GM10847 (cell line): ENCODE results near the gene HOXC10.

Source experiments
- POLR2A ChIP-seq: IDR thresholded peaks from 2 replicates; pipeline ENCODE4 v1.6.1; 2011; ENCODE audit not compliant: insufficient read length; ENCODE audit errors: extremely low read depth

HOXC10 gene

GRCh38 chr12:54022960-54023884, 38.3 kb downstream of the HOXC10 start:
- no peak for TF ChIP-seq POLR2A

GRCh38 chr12:54024127-54024526, 39.2 kb downstream of the HOXC10 start:
- TF ChIP-seq POLR2A: no peak

- no peak for TF ChIP-seq POLR2A
Measured at GRCh38 chr12:54024581-54025305, 39.8 kb downstream of the HOXC10 start.

GRCh38 chr12:54025499-54026405, 40.8 kb downstream of the HOXC10 start:
- TF ChIP-seq POLR2A: no peak

- TF ChIP-seq POLR2A: no peak
Measured at GRCh38 chr12:54026640-54027441, 41.9 kb downstream of the HOXC10 start.

GRCh38 chr12:54027442-54027786, 42.5 kb downstream of the HOXC10 start:
- no peak for TF ChIP-seq POLR2A

GRCh38 chr12:54028314-54029201, 43.6 kb downstream of the HOXC10 start, which contains the start of gene HOXC6:
HOXC6 (plus strand) TSS chr12:54028440; CDS start chr12:54028522, 82 bp downstream.
- no peak for TF ChIP-seq POLR2A

GRCh38 chr12:54029529-54030441, 44.8 kb downstream of the HOXC10 start:
- no peak for TF ChIP-seq POLR2A

- no peak for TF ChIP-seq POLR2A
Measured at GRCh38 chr12:54030442-54030801, 45.5 kb downstream of the HOXC10 start.

GRCh38 chr12:54030889-54031471, 46.0 kb downstream of the HOXC10 start:
- no peak for TF ChIP-seq POLR2A

- no peak for TF ChIP-seq POLR2A
Measured at GRCh38 chr12:54031480-54031879, 46.5 kb downstream of the HOXC10 start.

GRCh38 chr12:54032086-54032619, 47.2 kb downstream of the HOXC10 start:
- TF ChIP-seq POLR2A: no peak
